GM12878 (cell line): ENCODE measurements around the gene MAP1LC3B. TPM values are rescaled to one million over a fixed set of nuclear protein-coding genes. Genes with fewer than 3 reads are reported as not detected.

Source experiments
- ASH2L ChIP-seq: fragments of 300-600, 200-600 bp; sonication (generic); IDR thresholded peaks from 2 replicates; pipeline ENCODE4 v1.6.1; 2017; ENCODE audit warnings: low read depth, mild to moderate bottlenecking, borderline replicate concordance
- CHD1 ChIP-seq: IDR thresholded peaks from 2 replicates; pipeline ENCODE4 v1.6.1; 2012; ENCODE audit warnings: low read depth, low read length, improper control_type of control experiment
- CREM ChIP-seq: IDR thresholded peaks from 2 replicates; pipeline ENCODE4 v1.6.1; 2014; ENCODE audit warnings: antibody characterized with exemption, low read depth
- CUX1 ChIP-seq: IDR thresholded peaks from 2 replicates; pipeline ENCODE4 v1.6.1; 2012; ENCODE audit warnings: improper control_type of control experiment, low read depth, low read length; ENCODE audit not compliant: insufficient replicate concordance
- E4F1 ChIP-seq: fragments of 450-650 bp; IDR thresholded peaks from 2 replicates; pipeline ENCODE4 v1.6.1; 2018; ENCODE audit warnings: borderline replicate concordance, mild to moderate bottlenecking; ENCODE audit not compliant: partially characterized antibody
- EZH2 ChIP-seq: IDR thresholded peaks from 2 replicates; pipeline ENCODE4 v1.6.1; 2012; ENCODE audit warnings: low read depth, mild to moderate bottlenecking, control low read depth, inconsistent platforms, low read length, borderline replicate concordance; ENCODE audit not compliant: control insufficient read depth
- KDM1A ChIP-seq: fragments of 200-600 bp; sonication (generic); IDR thresholded peaks from 2 replicates; pipeline ENCODE4 v1.6.1; 2016; ENCODE audit warnings: borderline replicate concordance
- NR2C2 ChIP-seq: IDR thresholded peaks from 2 replicates; pipeline ENCODE4 v1.6.1; 2011; ENCODE audit warnings: borderline replicate concordance, low read depth; ENCODE audit not compliant: control insufficient read depth, insufficient read length
- PAX8 ChIP-seq: fragments of 450-650 bp; IDR thresholded peaks from 2 replicates; pipeline ENCODE4 v1.6.1; 2017; ENCODE audit warnings: mild to moderate bottlenecking, moderate library complexity
- PKNOX1 ChIP-seq: fragments of 450-650 bp; IDR thresholded peaks from 2 replicates; pipeline ENCODE4 v1.6.1; 2016; ENCODE audit warnings: mild to moderate bottlenecking
- RAD51 ChIP-seq: fragments of 450-650 bp; IDR thresholded peaks from 2 replicates; pipeline ENCODE4 v1.6.1; 2016; ENCODE audit warnings: moderate library complexity, mild to moderate bottlenecking, inconsistent platforms
- SMAD5 ChIP-seq: IDR thresholded peaks from 2 replicates; pipeline ENCODE4 v1.6.1; 2016; ENCODE audit warnings: antibody characterized with exemption, low read depth
- SRF ChIP-seq, 2 experiments: IDR thresholded peaks; 2 replicates each; pipeline ENCODE4 v1.6.1; 2011; ENCODE audit warnings: low read depth in 2 of 2, low read length in 2 of 2, mild to moderate bottlenecking in 1 of 2, moderate library complexity in 1 of 2
- SUZ12 ChIP-seq: fragments of 200-600 bp; sonication (generic); IDR thresholded peaks from one replicate; pipeline ENCODE4 v1.6.1; 2018; ENCODE audit warnings: antibody characterized with exemption, mild to moderate bottlenecking; ENCODE audit not compliant: unreplicated experiment
- ZBTB40 ChIP-seq: fragments of 450-650 bp; IDR thresholded peaks from 2 replicates; pipeline ENCODE4 v1.6.1; 2016; ENCODE audit warnings: mild to moderate bottlenecking, moderate library complexity, borderline replicate concordance
- ZNF622 ChIP-seq: fragments of 450-650 bp; IDR thresholded peaks from 2 replicates; pipeline ENCODE4 v1.6.1; 2017; ENCODE audit warnings: mild to moderate bottlenecking, inconsistent platforms
- polyA plus RNA-seq, 11 experiments: library from polyadenylated mRNA; depleted of rRNA in 4 of 11; unstranded in 6 of 11; stranded (reverse) in 5 of 11; fragments of >200 nt; fragmentation: Nextera tagmentation in 4 of 11; fragmentation: Illumina TruSeq in 1 of 11; extraction: Ambion mirVana in 4 of 11; extraction: Trizol in 1 of 11; gene quantifications; 1 replicate in 1 of 11; 2 replicates in 10 of 11; pipeline versions ENCODE4 v1.2.1 to v1.2.3, GENCODE V29; 2011 to 2016; ENCODE audit warnings: inconsistent platforms in 2 of 11, missing spikeins in 2 of 11, low read depth in 1 of 11
- total RNA-seq, 4 experiments: library from RNA; depleted of rRNA in 3 of 4; stranded (reverse); fragments of >200 nt in 3 of 4; fragmentation: Illumina TruSeq in 1 of 4; extraction: Trizol in 1 of 4; gene quantifications; 2 replicates each; pipeline versions ENCODE4 v1.2.1 to v1.2.3, GENCODE V29; 2013 to 2021

Gene MAP1LC3B
- total and polyA plus RNA-seq, 10 of the 15 experiments (the other 5 are each of a cell fraction or from before 2014, with no cell fraction given) = 6.1 to 42.8 (median 13.7) TPM

GRCh38 chr16:87387942-87388817 lies 4.0 kb upstream of the MAP1LC3B start (continued):
- TF ChIP-seq ASH2L (0 out of 2 replicates have a peak, but pooled peaks have one; percentile 34), PAX8 (no peak), PKNOX1 (peak; percentile 98), SUZ12 (no peak), ZNF622 (no peak), CREM (peak; percentile 85), E4F1 (peak; percentile 8), ZBTB40 (peak; percentile 73; the same call in 1 of the 2 replicates), CUX1 (peak; percentile 46), SRF (IDR thresholded peaks at IDR 0.05; ENCODE audit: low read depth in 2 of 2, low read length in 2 of 2) (peak; percentile 58 to 84), KDM1A (no peak), CHD1 (no peak), EZH2 (no peak), RAD51 (peak; percentile 94), NR2C2 (no peak), SMAD5 (no peak)
